Umbilical cord (tissue), 2 donors: ENCODE data around the gene ALOX5AP. TPM values are rescaled to one million over a fixed set of nuclear protein-coding genes. Genes with fewer than 3 reads are reported as not detected.

ENCODE experiments used
- DNase-seq: peaks from one replicate; pipeline ENCODE4 v3.0.0-alpha.2; 2015; ENCODE audit warnings: low spot score
- total RNA-seq: library from RNA; depleted of rRNA; stranded (reverse); fragments of >200 nt; gene quantifications from one replicate; pipeline ENCODE4 v1.2.3, GENCODE V29; 2014; ENCODE audit warnings: low replicate concordance; ENCODE audit not compliant: insufficient read depth

Gene ALOX5AP
- total RNA-seq, 1 donor from 2014 or later: 10.1 TPM

GRCh38 chr13:30714629-30715371, 20.5 kb upstream of the ALOX5AP start:
- DNase-seq: no peak

- no peak for DNase-seq
Observed at GRCh38 chr13:30715372-30715756, 20.0 kb upstream of the ALOX5AP start.

GRCh38 chr13:30715837-30716236, 19.5 kb upstream of the ALOX5AP start:
- no peak for DNase-seq

GRCh38 chr13:30718661-30719524, 16.4 kb upstream of the ALOX5AP start:
- peak; percentile 67 for DNase-seq

GRCh38 chr13:30719525-30719914, 15.8 kb upstream of the ALOX5AP start:
- DNase-seq: no peak

- DNase-seq: no peak
Observed at GRCh38 chr13:30720172-30720869, 15.0 kb upstream of the ALOX5AP start.

GRCh38 chr13:30721936-30722335, 13.4 kb upstream of the ALOX5AP start:
- no peak for DNase-seq

GRCh38 chr13:30722361-30722760, 13.0 kb upstream of the ALOX5AP start:
- no peak for DNase-seq

- no peak for DNase-seq
Observed at GRCh38 chr13:30724778-30725177, 10.6 kb upstream of the ALOX5AP start.

- DNase-seq: no peak
Observed at GRCh38 chr13:30725326-30726085, 9.8 kb upstream of the ALOX5AP start.

- no peak for DNase-seq
Observed at GRCh38 chr13:30726192-30726591, 9.2 kb upstream of the ALOX5AP start.

GRCh38 chr13:30727491-30728355, 7.6 kb upstream of the ALOX5AP start:
- no peak for DNase-seq

- DNase-seq: no peak
Observed at GRCh38 chr13:30729801-30730200, 5.5 kb upstream of the ALOX5AP start.

GRCh38 chr13:30730526-30730925, 4.8 kb upstream of the ALOX5AP start:
- DNase-seq: no peak

- DNase-seq: no peak
Observed at GRCh38 chr13:30731361-30732045, 3.8 kb upstream of the ALOX5AP start.

GRCh38 chr13:30732046-30732390, 3.3 kb upstream of the ALOX5AP start:
- no peak for DNase-seq

GRCh38 chr13:30734439-30734838, 904 bp upstream of the ALOX5AP start:
- DNase-seq: no peak

GRCh38 chr13:30735872-30736175, 481 bp downstream of the ALOX5AP start:
- no peak for DNase-seq

GRCh38 chr13:30736461-30737320, 1.3 kb downstream of the ALOX5AP start:
- DNase-seq: no peak
